ENCODE results near the gene DDX3Y.

Gene DDX3Y

DNA sequence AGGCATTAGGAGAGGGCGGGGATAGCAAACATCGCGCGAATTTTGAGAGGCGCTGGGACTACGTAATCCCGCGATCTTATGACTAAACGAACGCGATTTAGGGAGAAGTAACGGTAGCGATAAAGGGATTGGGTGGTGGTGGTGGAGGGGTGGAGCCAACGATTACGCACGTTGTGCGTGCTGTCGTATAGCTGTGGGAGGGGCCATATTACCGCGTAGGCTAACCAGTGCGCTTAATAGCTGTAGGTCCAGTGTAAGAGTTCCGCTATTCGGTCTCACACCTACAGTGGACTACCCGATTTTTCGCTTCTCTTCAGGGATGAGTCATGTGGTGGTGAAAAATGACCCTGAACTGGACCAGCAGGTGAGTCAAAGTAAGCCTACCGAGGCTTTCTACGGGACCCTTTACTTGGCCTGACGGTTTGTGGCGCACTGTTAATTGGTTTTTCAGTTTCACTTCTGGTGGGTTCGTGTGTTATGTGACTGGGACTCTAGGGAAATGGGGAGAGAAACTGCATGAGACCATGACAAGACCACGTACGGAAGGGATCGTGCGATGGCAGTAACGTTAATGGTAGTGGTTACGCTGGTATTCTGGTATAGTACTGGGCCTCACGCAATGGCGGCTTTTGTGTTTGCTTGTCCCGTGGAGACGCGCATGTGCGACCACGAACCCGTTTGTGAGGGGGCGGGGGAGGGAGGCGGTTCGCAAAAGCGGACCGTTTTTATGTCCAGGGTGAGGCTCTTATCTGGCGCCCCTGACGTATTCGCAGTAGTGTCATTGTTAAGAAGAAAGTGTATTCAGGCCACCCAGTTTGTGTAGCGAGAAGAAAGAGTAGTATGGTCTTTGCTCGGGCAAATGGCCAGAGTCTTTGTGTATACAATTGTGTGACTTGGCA is at the start of gene DDX3Y:
Gene DDX3Y, plus strand, starts transcription at position 251 of the 899 bp plus-strand sequence. Its CDS starts 69 bp downstream, at position 320.
- DNase-seq (ENCODE audit: low spot score), result no peak

DNA sequence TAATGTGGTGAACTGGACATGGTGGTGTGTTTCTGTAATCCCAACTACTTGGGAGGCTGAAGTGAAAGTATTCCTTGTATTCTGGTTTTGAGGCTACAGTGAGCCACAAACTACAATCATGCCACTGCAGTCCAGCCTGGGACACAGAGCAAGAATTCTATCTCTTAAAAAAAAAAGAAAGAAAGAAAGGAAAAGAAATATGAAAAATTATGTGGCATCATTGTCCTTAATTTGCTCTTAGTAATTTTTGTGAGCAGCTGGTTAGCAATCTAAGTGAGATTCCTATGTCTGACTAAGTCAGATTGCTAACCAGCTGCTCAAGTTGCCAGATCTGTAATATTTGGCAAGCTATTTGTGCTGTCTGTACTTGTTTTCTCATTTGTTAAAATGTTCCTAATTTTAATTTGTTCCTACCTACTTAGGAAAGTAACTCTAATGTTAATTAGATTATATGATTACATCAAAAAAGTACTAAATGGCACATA is 48.8 kb upstream of the DDX3Y start:
- no peak for DNase-seq (ENCODE audit: low spot score)

DNA sequence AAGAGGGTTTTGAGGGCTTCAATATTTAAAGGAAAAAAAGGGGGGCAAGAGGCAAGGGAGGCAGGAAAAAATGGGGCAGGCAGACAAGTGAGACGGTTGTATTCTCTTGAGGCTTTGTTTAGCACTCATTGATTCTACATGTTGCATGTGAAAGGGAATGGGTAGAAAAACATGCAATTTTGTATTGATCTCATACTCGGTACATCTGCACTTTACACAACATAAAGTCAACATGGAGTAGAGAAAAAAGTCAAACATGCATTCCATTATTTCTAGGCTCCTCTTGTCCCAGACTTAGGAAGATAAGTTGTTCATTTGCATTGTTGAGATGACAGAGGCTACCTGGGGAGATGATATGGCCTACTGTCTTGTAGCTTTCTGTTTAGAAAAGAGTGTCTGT is 36.7 kb upstream of the DDX3Y start:
- DNase-seq (ENCODE audit: low spot score), result no peak

DNA sequence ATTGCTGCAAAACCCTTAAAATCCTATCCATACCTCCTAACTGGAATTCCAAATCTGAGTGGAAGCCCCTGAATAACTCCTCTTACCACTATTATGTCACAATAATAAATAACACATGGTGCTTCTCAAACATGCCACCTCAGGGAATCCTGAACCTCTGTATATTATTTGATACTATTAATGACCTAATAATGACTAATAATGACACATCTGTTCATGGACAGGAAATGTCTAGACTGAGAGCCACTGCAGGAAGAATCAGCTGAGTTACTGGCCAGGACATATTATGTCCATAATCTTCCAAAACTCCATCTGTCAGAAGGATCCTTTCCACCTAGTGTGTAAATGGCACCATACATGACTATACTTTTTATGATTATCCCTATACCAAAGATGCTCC is 7.7 kb upstream of the DDX3Y start:
- no peak for DNase-seq (ENCODE audit: low spot score)

DNA sequence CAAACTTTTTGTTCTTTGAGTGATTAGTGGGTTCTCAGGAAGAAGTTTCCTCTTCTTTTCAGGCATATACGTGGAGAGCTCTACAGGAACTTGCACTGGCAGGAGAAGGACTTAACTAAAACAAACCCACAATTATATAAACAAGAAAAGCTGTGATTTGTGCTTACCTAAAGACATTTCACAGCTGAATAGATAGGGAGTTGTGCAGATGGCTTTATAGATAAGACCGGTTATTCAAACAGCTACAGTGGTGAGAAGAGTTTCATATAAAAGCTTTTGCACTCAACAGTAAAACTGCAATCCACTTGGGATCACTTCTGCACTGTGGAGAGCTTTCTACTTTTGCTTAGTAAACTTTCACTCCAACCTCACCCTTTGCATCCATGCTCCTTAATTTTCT is 6.1 kb upstream of the DDX3Y start:
- DNase-seq (ENCODE audit: low spot score), result no peak

DNA sequence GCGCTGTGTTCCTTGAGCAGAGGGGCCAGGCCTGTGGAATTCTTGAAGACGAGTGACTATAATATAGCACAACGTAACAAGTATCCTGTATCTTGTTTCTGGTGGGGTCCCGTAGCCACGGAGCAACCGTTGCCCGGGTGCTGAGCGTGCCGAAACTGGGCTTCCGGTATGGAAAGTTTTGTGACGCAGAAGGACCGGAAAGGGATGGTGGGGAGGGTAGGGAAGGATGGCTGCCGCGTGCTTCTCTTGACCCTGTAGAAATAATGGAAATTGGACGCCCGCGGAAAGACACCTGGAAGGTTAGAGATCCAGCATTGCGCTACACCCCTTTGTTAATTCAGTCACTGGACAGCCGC is 827 bp downstream of the DDX3Y start:
- DNase-seq (ENCODE audit: low spot score), result no peak

DNA sequence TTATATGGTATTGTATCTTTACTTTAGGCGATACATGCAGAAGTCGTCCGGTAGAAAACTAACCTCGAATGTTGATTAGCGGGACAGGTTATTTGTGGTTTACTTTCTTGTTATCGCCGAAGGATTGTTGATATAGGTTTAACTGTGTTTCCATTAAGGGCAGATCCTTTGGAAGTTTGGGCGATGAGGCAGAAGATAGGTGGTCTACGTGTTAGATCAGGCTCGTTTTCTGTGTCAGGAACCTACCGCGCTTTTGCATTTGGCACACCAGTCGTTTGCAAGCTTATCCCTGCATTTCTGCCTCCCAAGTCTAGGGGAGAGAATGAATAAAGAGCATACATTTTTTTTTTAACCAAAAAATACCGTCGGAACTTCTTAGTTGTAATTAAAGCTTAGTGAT is 1.2 kb downstream of the DDX3Y start:
- no peak for DNase-seq (ENCODE audit: low spot score)

DNA sequence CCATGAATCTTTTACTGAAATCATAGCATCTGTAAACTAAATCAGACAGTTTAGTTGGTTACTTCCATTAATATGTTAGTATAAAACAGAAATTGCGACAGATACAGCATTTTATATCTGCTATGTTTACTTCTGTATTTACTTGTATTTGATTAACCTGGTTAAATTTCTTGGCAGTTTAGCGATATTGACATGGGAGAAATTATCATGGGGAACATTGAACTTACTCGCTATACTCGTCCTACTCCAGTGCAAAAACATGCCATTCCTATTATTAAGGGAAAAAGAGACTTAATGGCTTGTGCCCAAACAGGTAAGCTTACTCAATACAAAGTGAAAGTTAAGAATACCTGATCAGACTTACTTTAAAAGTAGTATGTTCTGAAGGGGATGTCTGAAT is 8.9 kb downstream of the DDX3Y start:
- DNase-seq (ENCODE audit: low spot score), result no peak

DNA sequence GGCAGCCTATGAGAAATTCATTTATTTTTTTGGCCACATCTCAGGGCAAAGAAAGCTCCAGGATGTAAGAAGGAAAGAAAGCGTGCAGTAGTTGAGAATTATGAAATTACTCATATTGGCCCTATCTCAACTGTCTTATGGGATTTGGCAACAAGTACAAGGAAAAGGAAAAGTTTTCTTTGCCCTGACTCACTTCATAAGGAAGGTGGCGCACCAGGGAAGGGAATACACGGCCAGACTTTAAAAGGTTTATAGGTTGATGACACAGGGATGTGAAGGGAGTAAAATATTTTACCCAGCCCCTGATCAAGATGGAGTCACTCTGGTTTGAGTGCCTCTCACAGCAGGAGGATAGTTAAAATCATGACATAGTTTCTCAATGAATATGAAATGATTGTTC is 23.4 kb downstream of the DDX3Y start:
- no peak for DNase-seq (ENCODE audit: low spot score)

DNA sequence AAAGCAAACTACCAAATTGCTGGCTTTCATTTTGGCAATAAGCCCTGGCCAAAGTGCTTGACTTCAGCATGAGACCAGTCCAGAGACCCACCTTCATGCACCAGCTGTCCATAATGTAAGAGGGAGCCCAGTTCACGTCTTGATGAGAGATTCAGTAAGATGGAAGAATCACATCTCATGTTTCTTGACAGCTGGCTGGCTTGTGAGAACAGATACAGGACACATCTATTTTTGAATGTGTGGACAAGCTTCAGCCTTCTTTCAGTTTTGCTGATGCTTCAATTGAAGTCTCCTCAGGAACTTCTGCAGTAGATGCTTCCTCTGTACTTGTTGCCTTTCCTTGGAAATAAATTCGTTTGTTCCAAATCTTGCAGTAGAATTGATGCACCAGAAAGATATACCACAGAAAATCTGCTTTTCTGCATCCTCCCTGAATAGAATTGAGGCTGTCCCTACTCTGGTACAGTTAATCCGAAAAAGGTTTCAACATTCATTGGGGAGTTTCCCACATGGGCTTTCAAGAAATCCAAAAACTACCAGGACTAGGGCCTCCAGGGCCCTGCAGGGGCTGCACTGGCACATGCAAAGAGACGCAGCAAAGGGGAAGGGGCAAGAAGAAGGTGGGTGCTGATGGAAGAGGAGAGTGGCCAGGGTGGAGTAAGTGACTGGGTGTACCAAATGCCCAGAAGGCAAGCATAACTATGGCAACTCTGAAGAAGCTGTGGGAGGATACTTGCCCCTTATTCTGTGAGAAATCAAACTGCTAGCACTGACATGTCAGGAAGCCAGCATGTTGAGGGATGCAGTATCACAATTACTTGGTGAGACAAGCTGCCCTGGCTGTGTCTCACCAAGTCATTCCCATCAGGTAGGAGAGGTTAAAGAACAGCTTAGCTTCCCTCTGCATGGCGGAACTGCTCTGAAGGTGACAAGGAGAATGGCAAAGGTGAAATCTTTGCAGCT is 37.3 kb downstream of the DDX3Y start:
- DNase-seq (ENCODE audit: low spot score), result no peak

Data from CD4-positive, alpha-beta T cell treated with Interleukin-6 at 100 ng/mL for 8 hours (primary cell).